ENCODE data around the gene PGF. TPM values are rescaled to one million over a fixed set of nuclear protein-coding genes. Genes with fewer than 3 reads are reported as not detected.
A peak's percentile ranks its signal among the peaks of the same experiment; 100 is the strongest.

The PGF gene
- total RNA-seq, 1 donor from 2014 or later, result 56.6 TPM

- DNase-seq (ENCODE audit: low read depth) (no peak), FAIRE-seq (no peak)
- Histone ChIP-seq H3K4me3 (ENCODE audit: low read depth, low read length) (no peak overlapping the region), H3K36me3 (ENCODE audit: control insufficient read depth, insufficient read depth, low read length) (peaks cover 26% of the 10 kb centered on the region), H3K27me3 (ENCODE audit: control insufficient read depth, insufficient read depth, low read length) (no peaks in the 10 kb centered on the region)
- peak; percentile 63 for TF ChIP-seq CTCF (IDR thresholded peaks at IDR 0.05; ENCODE audit: insufficient read depth, low read length, severe bottlenecking)
These were observed 10.0 kb downstream of the PGF start for GRCh38 chr14:74945261-74945851.

GRCh38 chr14:74942608-74943007 lies 12.8 kb downstream of the PGF start:
- Histone ChIP-seq H3K4me3 (ENCODE audit: low read depth, low read length) (no peak overlapping the region), H3K27me3 (ENCODE audit: control insufficient read depth, insufficient read depth, low read length) (no peaks in the 10 kb centered on the region), H3K36me3 (ENCODE audit: control insufficient read depth, insufficient read depth, low read length) (peaks cover 14% of the 10 kb centered on the region)
- FAIRE-seq (no peak), DNase-seq (ENCODE audit: low read depth) (no peak)
- no peak for TF ChIP-seq CTCF (IDR thresholded peaks at IDR 0.05; ENCODE audit: insufficient read depth, low read length, severe bottlenecking)

GRCh38 chr14:74942181-74942580 lies 13.2 kb downstream of the PGF start:
- FAIRE-seq (no peak), DNase-seq (ENCODE audit: low read depth) (no peak)
- no peak for TF ChIP-seq CTCF (IDR thresholded peaks at IDR 0.05; ENCODE audit: insufficient read depth, low read length, severe bottlenecking)
- Histone ChIP-seq H3K36me3 (ENCODE audit: control insufficient read depth, insufficient read depth, low read length) (peaks cover 14% of the 10 kb centered on the region), H3K27me3 (ENCODE audit: control insufficient read depth, insufficient read depth, low read length) (no peaks in the 10 kb centered on the region), H3K4me3 (ENCODE audit: low read depth, low read length) (no peak overlapping the region)

GRCh38 chr14:74941676-74942097 lies 13.7 kb downstream of the PGF start:
- H3K4me3 ChIP-seq (ENCODE audit: low read depth, low read length), result no peak overlapping the region

GRCh38 chr14:74940956-74941565 lies 14.3 kb downstream of the PGF start:
- no peak for TF ChIP-seq CTCF (IDR thresholded peaks at IDR 0.05; ENCODE audit: insufficient read depth, low read length, severe bottlenecking)
- Histone ChIP-seq H3K4me3 (ENCODE audit: low read depth, low read length) (no peak overlapping the region), H3K36me3 (ENCODE audit: control insufficient read depth, insufficient read depth, low read length) (peaks cover 12% of the 10 kb centered on the region), H3K27me3 (ENCODE audit: control insufficient read depth, insufficient read depth, low read length) (no peaks in the 10 kb centered on the region)
- no peak for FAIRE-seq
- DNase-seq (ENCODE audit: low read depth), result no peak

More at GRCh38 chr14:74941676-74942097, 13.7 kb downstream of the PGF start:
- DNase-seq (ENCODE audit: low read depth) (peak; percentile 41), FAIRE-seq (no peak)
- H3K36me3 ChIP-seq (ENCODE audit: control insufficient read depth, insufficient read depth, low read length), result peaks cover 14% of the 10 kb centered on the region
- no peak for TF ChIP-seq CTCF (IDR thresholded peaks at IDR 0.05; ENCODE audit: insufficient read depth, low read length, severe bottlenecking)
- no peaks in the 10 kb centered on the region for H3K27me3 ChIP-seq (ENCODE audit: control insufficient read depth, insufficient read depth, low read length)
